Mesothelial cell of epicardium (in vitro differentiated cells): ENCODE results near the gene LRRK2. TPM values are rescaled to one million over a fixed set of nuclear protein-coding genes. Genes with fewer than 3 reads are reported as not detected.
"Not testable (repeated sequence)": the region's sequence is repeated elsewhere in the genome, so short reads cannot be mapped to it uniquely, and the experiment has no call there.

Source experiments
- DNase-seq, 2 experiments: peaks; one replicate each; pipeline ENCODE4 v3.0.0; 2021; ENCODE audit warnings: low spot score in 2 of 2; ENCODE audit not compliant: unreplicated experiment in 2 of 2
- H3K27ac Mint-ChIP-seq: 2 replicates; pipeline ENCODE4 v1.8.0; 2021; ENCODE audit warnings: mixed read lengths
- H3K27me3 Mint-ChIP-seq: 2 replicates; pipeline ENCODE4 v1.8.0; 2021; ENCODE audit warnings: low read depth, mixed read lengths
- H3K36me3 Mint-ChIP-seq: 2 replicates; pipeline ENCODE4 v1.8.0; 2021; ENCODE audit warnings: mixed read lengths
- H3K4me1 Mint-ChIP-seq: 2 replicates; pipeline ENCODE4 v1.8.0; 2021; ENCODE audit warnings: mixed read lengths
- H3K4me3 Mint-ChIP-seq: 2 replicates; pipeline ENCODE4 v1.8.0; 2021; ENCODE audit warnings: mild to moderate bottlenecking, moderate library complexity, mixed read lengths
- H3K9me3 Mint-ChIP-seq: 2 replicates; pipeline ENCODE4 v1.8.0; 2021; ENCODE audit warnings: mixed read lengths
- CTCF ChIP-seq: fragments of 200-600 bp; sonication (generic); IDR thresholded peaks from one replicate; pipeline ENCODE4 v1.5.0; 2021; ENCODE audit warnings: antibody characterized with exemption; ENCODE audit not compliant: unreplicated experiment
- total RNA-seq: library from RNA; stranded (reverse); gene quantifications from 3 replicates; pipeline ENCODE4 v1.2.1, GENCODE V29; 2021

LRRK2 gene
- total RNA-seq, 1 donor from 2014 or later = 1.6 TPM

GRCh38 chr12:40204337-40204736 lies 20.5 kb upstream of the LRRK2 start:
- Mint-ChIP-seq H3K36me3 (no peaks in the 10 kb centered on the region), H3K4me3 (no peak overlapping the region), H3K9me3 (no peaks in the 10 kb centered on the region), H3K27me3 (no peaks in the 10 kb centered on the region), H3K27ac (no peak overlapping the region), H3K4me1 (no peaks in the 10 kb centered on the region)
- no peak for DNase-seq
- no peak for TF ChIP-seq CTCF

- H3K36me3 Mint-ChIP-seq = no peaks in the 10 kb centered on the region
- peaks cover 5% of the 10 kb centered on the region for H3K4me1 Mint-ChIP-seq
- TF ChIP-seq CTCF = no peak
- H3K4me3 Mint-ChIP-seq = no peak overlapping the region
- DNase-seq = no peak
- no peaks in the 10 kb centered on the region for H3K27me3 Mint-ChIP-seq
- H3K27ac Mint-ChIP-seq = no peak overlapping the region
- H3K9me3 Mint-ChIP-seq = peaks cover 4% of the 10 kb centered on the region
Observed at GRCh38 chr12:40207551-40207950, 17.2 kb upstream of the LRRK2 start.

- Mint-ChIP-seq H3K27me3 (no peaks in the 10 kb centered on the region), H3K27ac (no peak overlapping the region), H3K4me1 (peaks cover 5% of the 10 kb centered on the region), H3K36me3 (peaks cover 3% of the 10 kb centered on the region), H3K9me3 (peaks cover 12% of the 10 kb centered on the region), H3K4me3 (no peak overlapping the region)
- TF ChIP-seq CTCF = no peak
- DNase-seq = no peak
Observed at GRCh38 chr12:40208707-40209446, 15.9 kb upstream of the LRRK2 start.

- no peak for TF ChIP-seq CTCF
- Mint-ChIP-seq H3K4me3 (no peak overlapping the region), H3K4me1 (peaks cover 5% of the 10 kb centered on the region), H3K27ac (no peak overlapping the region), H3K27me3 (no peaks in the 10 kb centered on the region), H3K9me3 (peaks cover 18% of the 10 kb centered on the region), H3K36me3 (peaks cover 3% of the 10 kb centered on the region)
- no peak for DNase-seq
Observed at GRCh38 chr12:40209886-40210285, 14.9 kb upstream of the LRRK2 start.

GRCh38 chr12:40211186-40211585 lies 13.6 kb upstream of the LRRK2 start:
- H3K9me3 Mint-ChIP-seq = peaks cover 18% of the 10 kb centered on the region
- H3K36me3 Mint-ChIP-seq, H3K4me1 Mint-ChIP-seq, H3K27ac Mint-ChIP-seq, DNase-seq, H3K27me3 Mint-ChIP-seq, H3K4me3 Mint-ChIP-seq: not testable (repeated sequence)

GRCh38 chr12:40212566-40212965 lies 12.2 kb upstream of the LRRK2 start:
- Mint-ChIP-seq H3K9me3 (peaks cover 18% of the 10 kb centered on the region), H3K27me3 (peaks cover 4% of the 10 kb centered on the region), H3K36me3 (peaks cover 3% of the 10 kb centered on the region), H3K4me1 (peaks cover 5% of the 10 kb centered on the region), H3K4me3 (no peak overlapping the region), H3K27ac (no peak overlapping the region)
- TF ChIP-seq CTCF = no peak
- DNase-seq = no peak
